HL-60/S4 (cell line): ENCODE results near the gene CTRB1.
"Not testable (repeated sequence)": the region's sequence is repeated elsewhere in the genome, so short reads cannot be mapped to it uniquely, and the experiment has no call there.

Experiments
- in situ Hi-C: fragments of 300-500 bp; cut with MboI; formaldehyde crosslinking; loops from 2 replicates; pipeline ENCODE4 v1.14.3; 2022; ENCODE audit warnings: low sequenced_read_pairs

Gene CTRB1

DNA sequence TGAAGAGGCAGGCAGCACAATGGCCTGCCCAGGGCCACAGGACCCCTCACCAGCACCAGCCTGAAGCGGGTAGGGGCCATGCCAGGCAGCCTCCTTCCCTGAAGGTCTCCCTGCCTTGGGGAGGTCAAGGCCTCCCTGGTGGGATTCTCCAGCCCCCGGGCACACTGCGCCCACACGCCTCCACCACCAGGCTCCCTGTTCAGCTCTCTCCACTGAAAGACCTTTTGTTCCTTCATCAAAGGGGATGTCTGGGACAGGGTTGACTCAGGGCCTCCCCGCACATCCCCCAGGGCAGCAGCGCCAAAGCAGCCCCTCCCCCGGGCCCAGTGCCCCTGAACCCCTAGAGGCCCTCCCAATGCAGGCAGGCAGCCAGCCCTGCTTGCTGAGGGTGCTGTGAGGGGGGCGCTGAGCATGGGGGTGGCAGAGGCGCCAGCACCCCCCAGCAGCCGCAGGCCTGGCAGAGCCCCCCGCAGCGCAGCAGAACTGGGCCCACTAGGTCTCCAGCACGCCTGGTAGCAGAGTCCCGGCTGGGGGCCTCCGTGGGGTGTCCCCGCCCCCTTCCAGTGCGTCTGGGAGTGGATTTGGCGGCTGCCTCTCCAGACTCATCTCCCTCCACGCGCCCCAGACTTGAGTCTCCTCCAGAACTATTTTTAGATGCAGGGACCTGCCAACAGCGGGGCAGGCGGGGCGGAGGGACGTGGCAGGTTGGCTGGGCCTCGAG is 19.5 kb downstream of the CTRB1 start:
- in situ Hi-C loops = no loop called here

GRCh38 chr16:75238853-75239541 is 20.2 kb downstream of the CTRB1 start:
- in situ Hi-C loops = no loop called here

DNA sequence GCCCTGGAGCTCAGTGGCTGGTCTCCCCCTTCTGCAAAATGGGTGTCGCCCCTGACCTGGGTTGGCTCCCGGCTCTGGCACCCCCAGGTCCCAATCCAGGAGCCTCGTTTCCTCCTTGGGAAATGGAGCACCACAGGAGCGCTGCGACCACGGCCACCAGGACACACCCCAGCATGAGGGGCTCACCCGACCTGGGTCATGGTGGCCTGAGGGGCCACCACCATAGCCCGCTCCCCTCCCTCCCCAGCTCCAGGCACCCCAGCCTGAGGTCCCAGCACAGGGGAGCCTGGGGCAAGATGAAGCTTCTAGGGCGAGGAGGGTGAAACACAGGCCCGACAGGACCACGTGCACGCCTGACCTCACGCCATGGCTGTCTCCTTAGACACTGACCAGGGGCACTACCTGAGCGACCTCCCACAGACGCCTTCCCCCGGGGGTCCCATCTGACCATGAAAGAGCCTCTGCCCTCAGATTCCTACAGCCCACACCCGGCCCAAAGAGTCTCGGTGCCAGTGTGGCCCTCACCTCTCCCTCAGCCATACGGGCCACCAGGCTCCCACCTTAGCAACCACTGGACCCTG is 20.8 kb downstream of the CTRB1 start:
- in situ Hi-C loops = no loop called here

DNA sequence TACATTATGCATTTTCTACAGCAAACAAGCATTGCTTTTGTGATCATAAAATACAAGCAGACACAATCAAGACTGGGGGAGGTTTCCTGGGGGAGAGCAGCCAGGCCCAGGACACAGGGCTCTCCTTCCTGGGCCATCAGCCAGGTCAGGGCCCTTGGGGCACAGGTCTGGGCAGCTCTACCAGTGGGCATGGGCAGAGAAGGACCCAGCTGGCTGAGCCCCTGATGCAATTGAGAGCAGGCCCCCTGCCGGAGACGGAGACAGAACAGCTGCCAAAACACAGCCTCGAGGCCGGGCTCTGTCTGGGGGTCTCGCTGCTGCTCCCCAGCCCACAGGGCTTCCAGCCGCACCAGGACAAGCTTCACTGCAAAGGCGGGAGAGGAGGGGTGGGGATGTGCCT is 21.8 kb downstream of the CTRB1 start:
- in situ Hi-C loops = not testable (repeated sequence)

DNA sequence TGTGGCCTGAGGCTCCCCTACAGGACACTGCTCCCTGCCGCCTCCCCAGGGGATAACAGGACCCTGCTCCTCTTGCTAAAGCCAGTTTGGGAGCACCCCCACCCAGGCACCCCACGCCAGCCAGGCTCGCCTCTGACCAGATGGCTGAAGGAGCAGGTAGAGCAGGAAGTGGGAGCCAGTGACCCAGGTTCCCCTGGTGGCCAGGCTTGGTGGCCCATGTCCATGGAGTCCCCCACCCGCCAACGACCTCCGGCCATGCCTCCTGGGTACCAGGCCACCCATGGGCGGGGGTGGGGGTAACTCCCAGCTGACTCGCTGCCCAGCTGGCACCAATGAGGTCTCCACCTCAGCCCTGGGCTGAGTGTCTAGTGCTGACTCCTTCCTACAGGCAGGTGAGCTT is 22.6 kb downstream of the CTRB1 start:
- in situ Hi-C loops = no loop called here

- in situ Hi-C loops = no loop called here
Observed at GRCh38 chr16:75241955-75242354, 23.2 kb downstream of the CTRB1 start.

DNA sequence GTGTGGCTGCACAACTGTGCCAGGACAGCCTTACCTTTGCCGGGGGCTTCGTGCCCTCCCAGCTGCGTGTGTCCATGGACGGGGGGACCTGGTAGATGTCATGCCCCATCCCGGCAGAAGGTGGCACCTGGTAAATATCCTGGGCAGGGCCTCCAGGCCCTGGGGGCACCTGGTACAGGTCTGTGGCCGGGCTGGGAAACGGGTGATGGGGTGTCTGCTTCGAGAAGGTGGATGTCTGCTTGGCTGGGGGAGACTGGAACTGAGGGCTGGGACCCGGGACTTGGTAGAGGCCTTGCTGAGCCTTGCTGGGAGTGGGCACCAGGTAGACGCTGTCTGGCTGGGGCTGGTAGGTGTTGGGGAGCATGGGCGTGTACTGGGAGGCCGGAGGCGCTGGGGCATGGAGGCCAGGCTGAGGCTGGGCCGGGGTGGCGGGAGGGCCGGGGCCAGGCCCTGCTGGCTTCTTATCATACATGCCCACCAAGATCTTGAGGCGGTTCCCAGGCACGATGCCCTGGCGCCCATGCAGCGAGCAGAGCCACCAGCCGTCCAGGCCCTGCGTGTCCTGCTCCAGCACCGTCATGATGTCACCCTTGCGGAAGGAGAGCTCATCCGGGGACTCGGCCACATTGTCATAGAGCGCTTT is 23.8 kb downstream of the CTRB1 start:
- in situ Hi-C loops = not testable (repeated sequence)

DNA sequence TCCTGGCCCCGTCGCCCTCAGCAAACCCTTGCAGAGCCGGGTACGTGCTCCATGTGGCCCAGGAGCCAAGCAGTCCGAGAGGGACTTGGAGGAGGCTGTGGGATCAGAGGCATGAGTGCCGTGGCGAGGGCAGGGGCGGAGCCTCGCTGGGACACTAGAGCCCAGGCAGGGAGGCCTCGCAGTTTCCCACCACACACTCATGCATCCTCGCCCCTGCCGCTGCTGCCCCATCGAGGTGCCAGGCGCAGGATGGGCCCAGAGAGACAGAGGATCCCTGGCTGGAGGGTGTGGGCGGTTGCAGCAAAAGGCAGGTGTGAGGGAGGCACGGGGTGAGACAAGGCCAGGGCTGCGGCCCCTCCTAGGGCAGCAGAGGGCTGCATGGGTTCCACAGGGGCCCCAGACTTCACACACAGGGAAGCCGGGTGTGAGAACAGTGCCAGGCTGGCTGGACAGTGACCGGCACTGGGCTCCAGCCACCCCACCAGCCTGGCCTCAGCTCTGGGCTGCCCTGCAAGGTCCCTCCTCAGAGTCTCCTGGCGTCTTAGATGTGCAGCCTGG is 25.0 kb downstream of the CTRB1 start:
- in situ Hi-C loops = no loop called here

- in situ Hi-C loops = no loop called here
Observed at GRCh38 chr16:75244225-75244809, 25.5 kb downstream of the CTRB1 start.

- in situ Hi-C loops = no loop called here
Observed at GRCh38 chr16:75244844-75245758, 26.3 kb downstream of the CTRB1 start.

DNA sequence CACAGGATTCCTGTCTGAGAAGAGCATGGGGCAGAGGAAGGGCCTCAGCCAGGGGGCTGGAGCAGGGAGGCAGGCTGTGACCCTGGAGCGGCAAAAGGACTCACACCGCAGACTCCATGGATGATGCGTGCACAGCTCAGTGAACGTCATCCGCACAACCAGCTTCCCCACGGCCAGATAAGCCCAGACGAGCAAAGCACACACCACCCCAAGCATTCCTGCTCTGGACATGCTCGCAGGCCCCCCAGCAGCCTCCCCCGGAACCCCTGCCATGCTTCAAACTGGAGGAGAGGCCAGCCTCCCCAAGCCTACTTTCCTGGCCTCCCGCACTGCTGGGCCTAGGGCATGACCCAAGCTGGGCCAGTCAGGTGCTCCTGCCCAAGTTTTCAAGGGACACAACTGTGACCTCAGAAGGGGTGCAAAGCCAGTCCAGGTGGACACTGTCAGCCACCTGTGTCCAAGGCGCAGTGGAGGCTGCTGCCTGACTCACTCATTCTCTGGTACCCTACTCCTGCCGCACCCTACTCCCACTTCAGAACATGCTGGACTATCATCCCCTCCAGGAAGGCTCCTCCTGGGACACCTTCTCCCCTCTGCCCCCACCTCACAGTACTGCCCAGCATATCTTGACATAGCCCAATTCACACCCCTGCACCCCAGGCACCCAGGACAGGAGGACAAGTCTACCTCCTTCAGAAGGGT is 27.9 kb downstream of the CTRB1 start:
- in situ Hi-C loops = no loop called here

DNA sequence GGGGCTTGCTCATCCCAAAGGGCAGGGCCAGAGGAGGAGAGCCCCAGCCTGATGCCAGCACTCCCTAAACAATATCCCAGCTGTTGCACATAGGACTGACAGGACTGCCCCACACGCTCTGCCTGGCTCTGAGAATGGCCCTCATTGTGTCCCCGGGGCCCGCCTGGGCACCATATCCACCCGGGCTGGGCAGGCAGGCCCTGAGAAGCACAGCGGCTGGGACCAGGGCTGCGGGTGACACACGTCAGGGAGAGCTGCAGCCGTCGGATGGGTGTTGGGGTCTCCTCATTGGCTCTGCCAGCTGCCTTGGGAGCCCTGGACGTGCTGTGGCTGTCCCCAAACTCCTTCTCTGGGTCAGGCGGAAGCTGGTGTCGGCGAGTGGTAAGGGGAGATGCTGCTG is 28.5 kb downstream of the CTRB1 start:
- in situ Hi-C loops = no loop called here

GRCh38 chr16:75248142-75248535 is 29.4 kb downstream of the CTRB1 start:
- in situ Hi-C loops = no loop called here

- in situ Hi-C loops = no loop called here
Observed at GRCh38 chr16:75248536-75249380, 30.0 kb downstream of the CTRB1 start.

DNA sequence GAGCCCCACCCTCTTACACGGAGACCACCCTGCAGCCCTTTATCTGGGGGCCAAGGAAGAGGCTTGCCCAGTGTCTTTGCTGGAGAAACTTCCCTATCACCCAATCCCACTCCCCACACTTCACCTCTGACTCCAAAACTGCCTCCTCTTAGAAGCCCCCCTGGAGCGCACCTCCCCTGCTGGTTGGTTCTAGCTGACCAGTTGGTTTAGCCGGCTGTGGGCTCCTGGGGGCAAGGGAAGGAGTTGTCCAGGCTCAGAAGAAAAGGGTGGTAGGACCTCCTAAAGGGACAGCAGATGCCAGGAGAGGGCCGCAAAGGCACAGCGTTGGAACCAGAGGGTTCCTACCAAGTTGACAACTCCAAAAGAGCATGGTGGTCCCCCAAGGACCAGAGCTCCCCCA is 30.7 kb downstream of the CTRB1 start:
- in situ Hi-C loops = no loop called here

DNA sequence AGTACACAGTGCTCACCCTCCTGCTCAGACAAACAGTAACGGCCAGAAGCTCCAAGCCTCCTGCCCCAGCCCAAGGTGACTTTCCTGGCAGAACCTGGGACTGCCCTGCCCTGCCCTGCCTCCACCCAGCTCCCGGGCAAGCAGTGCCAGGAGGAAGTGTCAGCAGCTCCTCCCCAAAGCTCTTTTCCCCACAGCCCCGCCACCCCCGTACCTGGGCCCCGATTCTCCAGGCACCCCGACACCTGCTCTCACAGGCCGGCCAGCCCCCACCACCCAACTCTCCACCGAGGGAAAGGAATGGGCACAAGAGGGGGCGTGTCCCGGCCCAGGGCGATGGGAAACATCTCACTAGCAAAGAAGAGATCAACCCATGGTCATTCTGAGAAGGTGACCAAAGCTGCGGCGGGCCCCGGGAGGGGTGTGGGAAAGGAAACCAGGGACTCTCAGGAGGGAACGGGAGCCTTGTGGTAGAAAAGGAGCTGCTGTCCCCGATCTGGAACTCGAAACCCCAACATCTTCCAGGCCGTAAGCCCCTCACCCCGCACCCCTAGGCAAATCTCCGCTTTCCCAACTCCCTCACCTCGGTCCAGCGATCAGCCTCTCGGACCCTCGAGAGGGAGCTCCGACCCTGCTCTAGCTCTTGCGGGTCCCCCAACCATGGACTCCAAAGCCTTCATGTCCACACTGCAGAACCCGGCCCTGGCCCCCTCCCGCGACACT is 31.5 kb downstream of the CTRB1 start:
- in situ Hi-C loops = no loop called here

DNA sequence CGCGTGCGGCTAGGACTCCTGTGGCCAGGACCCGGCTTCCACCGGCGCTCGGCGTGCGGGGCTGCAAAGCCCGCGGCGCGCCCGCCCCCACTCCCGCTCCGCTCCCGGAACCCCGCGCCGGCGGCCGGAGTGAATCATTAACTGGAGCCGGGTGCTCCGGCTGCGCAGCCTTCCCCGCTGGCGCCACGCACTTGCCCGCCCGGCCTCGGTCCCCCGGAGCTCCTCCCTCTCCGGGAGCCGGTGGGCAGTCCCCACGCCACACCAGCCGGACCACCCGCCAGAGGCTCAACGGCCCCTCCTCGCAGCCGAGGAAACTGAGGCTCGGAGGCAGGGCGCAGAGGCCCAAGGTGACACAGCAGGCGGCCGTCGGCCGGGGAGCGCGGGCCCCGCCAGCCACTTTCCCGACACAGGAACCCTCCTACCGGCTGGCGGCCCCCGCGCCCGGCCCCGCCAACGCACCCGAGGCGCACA is 32.1 kb downstream of the CTRB1 start:
- in situ Hi-C loops = no loop called here
